Omental fat pad (tissue), 4 donors: ENCODE results near the gene GSC. TPM values are rescaled to one million over a fixed set of nuclear protein-coding genes. Genes with fewer than 3 reads are reported as not detected.

Experiments used
- ATAC-seq: fragments of 150-250 bp; one replicate; pipeline ENCODE4 v1.9.1; 2016; ENCODE audit warnings: mild to moderate bottlenecking, moderate library complexity; ENCODE audit not compliant: low FRiP score
- DNase-seq: peaks from one replicate; pipeline ENCODE4 v3.0.0-alpha.2; 2019; ENCODE audit warnings: low spot score
- CTCF ChIP-seq, 3 donors: fragments of 450-650 bp; IDR thresholded peaks; one replicate each; pipeline ENCODE4 v1.5.1; 2016 to 2017; ENCODE audit warnings: antibody characterized with exemption in 3 of 3, mild to moderate bottlenecking in 3 of 3, moderate library complexity in 2 of 3
- total RNA-seq, 4 donors: library from RNA; depleted of rRNA; stranded (reverse); fragments of >200 nt; gene quantifications; one replicate each; pipeline ENCODE4 v1.1.0, GENCODE V29; 2016

The GSC gene
- total RNA-seq, 4 donors from 2014 or later = 0.72 to 7.1 (median 3.1) TPM

- DNase-seq (no peak), ATAC-seq (no peak)
- TF ChIP-seq CTCF (IDR thresholded peaks at IDR 0.05) = no peak
These were observed 5.9 kb upstream of the GSC start for GRCh38 chr14:94775871-94776210.

GRCh38 chr14:94775091-94775870 is 5.4 kb upstream of the GSC start:
- TF ChIP-seq CTCF (IDR thresholded peaks at IDR 0.05) = no peak
- ATAC-seq = no peak
- no peak for DNase-seq

- TF ChIP-seq CTCF (IDR thresholded peaks at IDR 0.05) = no peak
- DNase-seq (no peak), ATAC-seq (no peak)
These were observed 4.6 kb upstream of the GSC start for GRCh38 chr14:94774344-94775090.

- DNase-seq (no peak), ATAC-seq (no peak)
- no peak for TF ChIP-seq CTCF (IDR thresholded peaks at IDR 0.05)
These were observed 3.9 kb upstream of the GSC start for GRCh38 chr14:94773655-94774343.

- TF ChIP-seq CTCF (IDR thresholded peaks at IDR 0.05) = no peak
- ATAC-seq (no peak), DNase-seq (no peak)
These were observed 3.2 kb upstream of the GSC start for GRCh38 chr14:94773061-94773648.

GRCh38 chr14:94772548-94772947 is 2.6 kb upstream of the GSC start:
- no peak for TF ChIP-seq CTCF (IDR thresholded peaks at IDR 0.05)
- no peak for ATAC-seq
- DNase-seq = no peak
